CD4-positive, CD25-positive, alpha-beta regulatory T cell (primary cell): ENCODE measurements around the gene PCA3. TPM values are rescaled to one million over a fixed set of nuclear protein-coding genes. Genes with fewer than 3 reads are reported as not detected.

Source experiments
- ATAC-seq, 2 donors: fragments of 150-1000 bp; cut with Tn5 transposase; one replicate each; pipeline ENCODE4 v1.10.0; 2021; ENCODE audit warnings: low read depth in 2 of 2, moderate number of reproducible peaks in 2 of 2, moderate library complexity in 1 of 2
- DNase-seq, 3 donors: peaks; one replicate each; pipeline versions ENCODE4 v3.0.0 to v3.0.0-alpha.2; 2012 to 2022; ENCODE audit warnings: mixed read lengths in 1 of 3
- H3K27ac ChIP-seq: one replicate; pipeline ENCODE4 v1.7.0; 2013; ENCODE audit warnings: mild to moderate bottlenecking, low read length; ENCODE audit not compliant: insufficient read depth, poor library complexity, severe bottlenecking
- H3K27me3 ChIP-seq: one replicate; pipeline ENCODE4 v1.7.0; 2013; ENCODE audit warnings: low read length; ENCODE audit not compliant: control insufficient read depth, insufficient read depth
- H3K36me3 ChIP-seq: one replicate; pipeline ENCODE4 v1.7.0; 2013; ENCODE audit warnings: mild to moderate bottlenecking, low read length, moderate library complexity; ENCODE audit not compliant: control insufficient read depth, insufficient read depth
- H3K4me1 ChIP-seq: 2 replicates; pipeline ENCODE4 v1.7.0; 2013; ENCODE audit warnings: mild to moderate bottlenecking, low read length; ENCODE audit not compliant: insufficient read depth, control insufficient read depth, poor library complexity, severe bottlenecking
- H3K4me3 ChIP-seq: one replicate; pipeline ENCODE4 v1.7.0; 2013; ENCODE audit warnings: low read depth, mild to moderate bottlenecking, low read length, moderate library complexity
- H3K9me3 ChIP-seq, 2 experiments: 1 replicate in 1 of 2; 2 replicates in 1 of 2; pipeline ENCODE4 v1.7.0; 2013; ENCODE audit warnings: low read length in 2 of 2, mild to moderate bottlenecking in 1 of 2, moderate library complexity in 1 of 2; ENCODE audit not compliant: control insufficient read depth in 2 of 2
- H3K27ac Mint-ChIP-seq, 3 donors: one replicate each; pipeline ENCODE4 v1.8.0; 2020 to 2022; ENCODE audit warnings: mild to moderate bottlenecking in 3 of 3, mixed read lengths in 3 of 3, moderate library complexity in 2 of 3
- H3K27me3 Mint-ChIP-seq: one replicate; pipeline ENCODE4 v1.8.0; 2022; ENCODE audit warnings: mild to moderate bottlenecking, mixed read lengths
- H3K36me3 Mint-ChIP-seq: one replicate; pipeline ENCODE4 v1.8.0; 2020; ENCODE audit warnings: mixed read lengths
- H3K4me1 Mint-ChIP-seq, 4 donors: one replicate each; pipeline ENCODE4 v1.8.0; 2020 to 2022; ENCODE audit warnings: mixed read lengths in 4 of 4, mild to moderate bottlenecking in 1 of 4
- H3K4me3 Mint-ChIP-seq, 4 donors: one replicate each; pipeline ENCODE4 v1.8.0; 2020 to 2022; ENCODE audit warnings: mild to moderate bottlenecking in 4 of 4, mixed read lengths in 4 of 4, moderate library complexity in 3 of 4
- H3K9me3 Mint-ChIP-seq, 7 donors: one replicate each; pipeline ENCODE4 v1.8.0; 2020 to 2022; ENCODE audit warnings: mixed read lengths in 7 of 7, mild to moderate bottlenecking in 3 of 7, moderate library complexity in 2 of 7
- polyA plus RNA-seq, 4 donors: library from polyadenylated mRNA; unstranded; fragments of 300-500 nt; fragmentation: Illumina TruSeq; gene quantifications; one replicate each; pipeline ENCODE4 v1.2.3, GENCODE V29; 2021
- total RNA-seq: library from RNA; stranded (reverse); gene quantifications from one replicate; pipeline ENCODE4 v1.2.3, GENCODE V29; 2022

Gene PCA3
- total and polyA plus RNA-seq, 5 donors from 2014 or later, result not detected

DNA sequence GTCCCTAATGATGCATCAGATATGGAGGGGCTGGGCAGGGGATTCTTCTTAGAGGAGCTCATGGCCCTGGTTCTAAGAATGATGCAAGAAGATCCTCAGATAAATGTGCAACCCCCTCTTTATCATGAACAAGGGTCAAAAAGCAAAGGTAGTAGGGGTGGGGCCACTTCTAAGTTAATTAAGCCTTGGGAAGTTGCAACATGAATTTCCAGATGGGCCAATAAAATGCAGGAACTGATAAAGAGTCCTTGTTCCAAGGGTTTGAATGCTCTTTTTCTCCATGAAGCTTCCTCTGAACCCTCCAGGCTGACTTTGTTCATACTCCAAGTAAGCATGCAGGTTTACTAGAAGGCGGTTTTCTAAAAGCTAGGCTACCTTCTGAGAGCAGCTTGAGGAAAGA is 25.6 kb downstream of the PCA3 start:
- H3K27me3 Mint-ChIP-seq, result no peaks in the 10 kb centered on the region
- H3K9me3 Mint-ChIP-seq, result peaks cover 0 to 4% (median 0%) of the 10 kb centered on the region in 7 donors
- H3K4me1 Mint-ChIP-seq, result no peaks in the 10 kb centered on the region
- no peaks in the 10 kb centered on the region for H3K9me3 ChIP-seq
- ATAC-seq (no peak), DNase-seq (no peak)
- no peaks in the 10 kb centered on the region for H3K27me3 ChIP-seq
- H3K36me3 ChIP-seq, result no peaks in the 10 kb centered on the region
- H3K4me3 ChIP-seq, result no peak overlapping the region
- H3K36me3 Mint-ChIP-seq, result no peaks in the 10 kb centered on the region
- H3K27ac Mint-ChIP-seq, result no peak overlapping the region
- no peaks in the 10 kb centered on the region for H3K4me1 ChIP-seq
- H3K4me3 Mint-ChIP-seq, result no peak overlapping the region
- no peak overlapping the region for H3K27ac ChIP-seq

DNA sequence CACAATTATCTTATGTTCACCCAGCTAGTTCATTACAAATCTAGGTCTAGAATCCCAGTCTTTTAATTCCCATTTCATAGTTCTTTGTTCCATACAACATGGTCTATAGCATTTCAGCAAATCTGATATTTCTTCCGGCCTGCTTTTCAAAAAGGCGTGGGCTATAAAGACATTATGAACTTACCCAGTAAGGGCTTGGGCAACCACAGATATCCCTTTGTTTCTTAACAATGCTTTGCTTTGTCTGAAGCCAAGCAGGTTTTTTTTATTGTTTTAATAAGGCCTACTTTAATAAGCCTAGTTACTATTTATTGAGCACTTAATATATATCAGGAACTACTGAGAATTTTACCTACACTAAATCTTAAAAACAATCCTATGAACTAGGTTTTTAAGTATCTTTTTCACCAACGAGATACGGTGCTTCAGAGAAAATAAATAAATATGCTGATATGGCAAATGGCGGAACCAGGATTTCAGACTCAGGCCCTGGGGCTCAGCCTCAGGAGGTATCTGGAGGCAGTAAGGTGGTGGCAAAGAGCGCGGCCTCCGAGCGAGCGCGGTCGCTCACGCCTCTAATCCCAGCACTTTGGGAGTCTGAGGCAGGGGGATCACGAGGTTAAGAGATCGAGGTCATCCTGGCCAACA is 29.7 kb downstream of the PCA3 start:
- Mint-ChIP-seq H3K27me3 (no peaks in the 10 kb centered on the region), H3K9me3 (peaks cover 0 to 2% (median 0%) of the 10 kb centered on the region in 7 donors), H3K36me3 (no peaks in the 10 kb centered on the region), H3K4me1 (no peaks in the 10 kb centered on the region), H3K4me3 (no peak overlapping the region), H3K27ac (no peak overlapping the region)
- H3K27me3 ChIP-seq, result no peaks in the 10 kb centered on the region
- H3K36me3 ChIP-seq, result no peaks in the 10 kb centered on the region
- no peaks in the 10 kb centered on the region for H3K9me3 ChIP-seq
- no peak overlapping the region for H3K27ac ChIP-seq
- H3K4me3 ChIP-seq, result no peak overlapping the region
- no peak for ATAC-seq
- no peaks in the 10 kb centered on the region for H3K4me1 ChIP-seq
- DNase-seq, result no peak

DNA sequence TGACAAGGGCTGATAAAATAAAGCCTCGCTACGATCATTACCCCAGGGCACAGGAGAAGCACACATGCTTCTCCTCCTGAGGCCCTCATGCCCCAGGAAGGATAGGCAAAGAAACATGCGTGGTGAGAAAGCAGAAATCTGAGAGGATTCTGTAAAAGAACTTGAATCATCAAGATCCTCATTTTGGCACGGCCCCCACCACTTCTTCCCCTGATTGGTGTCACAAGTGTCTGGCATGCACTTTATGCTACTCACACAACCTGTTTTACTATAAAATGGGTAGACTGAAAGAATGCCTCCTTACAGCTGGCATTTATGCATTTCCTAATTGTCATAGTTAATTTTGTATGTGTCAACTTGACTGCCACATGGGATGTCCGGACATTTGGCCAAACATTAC is 32.1 kb downstream of the PCA3 start:
- Mint-ChIP-seq H3K9me3 (peaks cover 0 to 1% (median 0%) of the 10 kb centered on the region in 7 donors), H3K4me1 (peaks cover 0 to 4% (median 0%) of the 10 kb centered on the region in 4 donors)
- no peaks in the 10 kb centered on the region for H3K9me3 ChIP-seq

DNA sequence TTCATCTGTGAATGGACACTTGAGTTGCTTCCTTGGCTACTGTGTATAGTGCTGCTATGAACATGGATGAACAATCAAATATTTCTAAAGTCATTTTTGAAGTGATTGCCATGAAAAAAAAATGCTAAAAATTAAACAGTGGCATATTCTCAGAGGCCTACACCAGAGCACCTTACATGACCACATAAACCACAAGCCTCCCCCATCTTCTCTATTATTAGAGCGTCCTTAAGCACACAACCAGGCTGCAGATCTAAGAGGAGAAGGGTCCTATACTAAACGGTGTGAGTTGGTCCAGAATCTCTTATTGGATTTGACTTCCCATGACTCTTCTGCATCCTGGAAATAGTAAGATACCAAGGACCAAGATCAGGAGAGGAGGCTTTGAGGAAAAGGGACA is 34.3 kb downstream of the PCA3 start:
- Mint-ChIP-seq H3K27me3 (no peaks in the 10 kb centered on the region), H3K27ac (no peak overlapping the region), H3K4me1 (peaks cover 0 to 4% (median 0%) of the 10 kb centered on the region in 4 donors), H3K4me3 (no peak overlapping the region), H3K36me3 (no peaks in the 10 kb centered on the region), H3K9me3 (no peaks in the 10 kb centered on the region)
- Histone ChIP-seq H3K36me3 (no peaks in the 10 kb centered on the region), H3K9me3 (no peaks in the 10 kb centered on the region), H3K4me3 (no peak overlapping the region), H3K27ac (no peak overlapping the region), H3K4me1 (no peaks in the 10 kb centered on the region), H3K27me3 (no peaks in the 10 kb centered on the region)
- no peak for ATAC-seq
- DNase-seq, result no peak

More for the DNA sequence above, 32.1 kb downstream of the PCA3 start:
- H3K36me3 Mint-ChIP-seq, result no peaks in the 10 kb centered on the region
- H3K27me3 Mint-ChIP-seq, result no peaks in the 10 kb centered on the region
- Histone ChIP-seq H3K4me1 (no peaks in the 10 kb centered on the region), H3K27ac (no peak overlapping the region), H3K27me3 (no peaks in the 10 kb centered on the region), H3K36me3 (no peaks in the 10 kb centered on the region), H3K4me3 (no peak overlapping the region)
- no peak overlapping the region for H3K4me3 Mint-ChIP-seq
- H3K27ac Mint-ChIP-seq, result no peak overlapping the region
- ATAC-seq (no peak), DNase-seq (no peak)

DNA sequence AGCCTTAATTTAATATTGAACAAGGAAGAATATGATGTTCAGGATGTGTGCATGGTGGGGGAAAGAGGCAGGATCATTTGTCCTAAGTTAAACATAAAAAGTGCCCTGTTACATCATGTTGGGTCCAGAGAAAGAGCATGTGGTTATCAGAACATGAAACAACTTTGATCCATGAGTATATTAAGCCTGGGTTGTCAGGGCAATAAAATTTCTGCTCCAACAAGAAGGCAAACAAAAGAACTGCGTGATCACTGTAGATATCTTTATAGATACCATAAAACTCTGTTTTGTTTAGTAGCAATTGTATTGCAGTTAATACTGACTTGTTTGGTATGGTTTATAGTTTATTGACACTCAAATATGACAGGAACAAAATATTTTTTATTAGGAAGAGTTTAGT is 35.2 kb downstream of the PCA3 start:
- no peak for DNase-seq
- Histone ChIP-seq H3K4me3 (no peak overlapping the region), H3K27ac (no peak overlapping the region)

DNA sequence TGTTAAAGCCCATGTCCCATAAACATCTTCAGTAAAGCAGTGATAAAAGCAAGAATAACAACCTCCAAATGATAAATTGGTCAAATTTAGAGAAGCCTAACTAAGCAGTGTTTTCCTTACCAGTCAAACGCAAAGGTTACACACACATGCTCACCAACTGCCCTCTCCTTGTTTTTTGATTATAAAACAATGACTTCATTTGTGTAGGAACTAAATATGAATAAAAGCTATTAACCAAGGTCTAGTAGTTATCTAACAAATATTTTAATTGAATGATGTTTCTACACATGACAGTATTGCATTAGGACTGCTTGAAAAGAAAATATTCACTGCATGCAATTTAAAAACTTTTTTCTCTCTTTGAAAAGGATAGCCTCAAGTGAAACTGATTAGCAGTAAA is 36.7 kb downstream of the PCA3 start:
- ATAC-seq, result no peak
- no peaks in the 10 kb centered on the region for H3K36me3 Mint-ChIP-seq
- no peaks in the 10 kb centered on the region for H3K9me3 Mint-ChIP-seq
- no peak overlapping the region for H3K27ac ChIP-seq
- H3K4me3 Mint-ChIP-seq, result no peak overlapping the region
- no peak overlapping the region for H3K27ac Mint-ChIP-seq
- no peak overlapping the region for H3K4me3 ChIP-seq
- H3K27me3 ChIP-seq, result no peaks in the 10 kb centered on the region
- H3K27me3 Mint-ChIP-seq, result no peaks in the 10 kb centered on the region
- no peak for DNase-seq
- peaks cover 0 to 4% (median 0%) of the 10 kb centered on the region in 4 donors for H3K4me1 Mint-ChIP-seq
- no peaks in the 10 kb centered on the region for H3K36me3 ChIP-seq
- H3K4me1 ChIP-seq, result no peaks in the 10 kb centered on the region
- H3K9me3 ChIP-seq, result no peaks in the 10 kb centered on the region

More for the DNA sequence above, 35.2 kb downstream of the PCA3 start:
- no peaks in the 10 kb centered on the region for H3K27me3 Mint-ChIP-seq
- H3K27me3 ChIP-seq, result no peaks in the 10 kb centered on the region
- no peaks in the 10 kb centered on the region for H3K36me3 Mint-ChIP-seq
- no peak overlapping the region for H3K27ac Mint-ChIP-seq
- H3K4me1 ChIP-seq, result no peaks in the 10 kb centered on the region
- H3K9me3 ChIP-seq, result no peaks in the 10 kb centered on the region
- H3K4me3 Mint-ChIP-seq, result no peak overlapping the region
- no peaks in the 10 kb centered on the region for H3K9me3 Mint-ChIP-seq
- no peak for ATAC-seq
- peaks cover 0 to 4% (median 0%) of the 10 kb centered on the region in 4 donors for H3K4me1 Mint-ChIP-seq
- H3K36me3 ChIP-seq, result no peaks in the 10 kb centered on the region

DNA sequence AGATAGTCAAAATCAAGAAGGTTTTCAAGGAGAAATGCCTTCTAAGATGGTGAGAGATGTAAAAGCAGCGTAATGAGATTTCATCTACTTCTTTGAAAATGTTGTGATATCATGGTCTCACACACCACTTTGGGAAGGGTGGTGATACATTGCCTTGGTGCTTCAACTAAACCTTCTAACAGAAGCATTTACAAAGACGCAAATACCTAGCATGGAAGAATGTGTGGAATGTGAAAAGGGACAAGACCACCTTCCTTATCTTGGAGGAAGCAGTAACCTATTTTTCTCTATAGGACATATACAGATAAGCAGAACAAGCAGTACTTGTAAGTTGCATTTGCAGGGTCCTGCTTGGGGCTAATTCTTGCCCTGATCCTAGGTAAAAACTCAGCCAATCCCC is 38.8 kb downstream of the PCA3 start:
- DNase-seq, result no peak
- no peak for ATAC-seq
- H3K36me3 Mint-ChIP-seq, result no peaks in the 10 kb centered on the region
- H3K4me1 ChIP-seq, result no peaks in the 10 kb centered on the region
- H3K4me1 Mint-ChIP-seq, result peaks cover 0 to 4% (median 0%) of the 10 kb centered on the region in 4 donors
- H3K4me3 ChIP-seq, result no peak overlapping the region
- no peaks in the 10 kb centered on the region for H3K9me3 ChIP-seq
- H3K27ac ChIP-seq, result no peak overlapping the region
- H3K4me3 Mint-ChIP-seq, result no peak overlapping the region
- no peaks in the 10 kb centered on the region for H3K27me3 Mint-ChIP-seq
- no peaks in the 10 kb centered on the region for H3K27me3 ChIP-seq
- no peak overlapping the region for H3K27ac Mint-ChIP-seq
- no peaks in the 10 kb centered on the region for H3K9me3 Mint-ChIP-seq
- H3K36me3 ChIP-seq, result no peaks in the 10 kb centered on the region

DNA sequence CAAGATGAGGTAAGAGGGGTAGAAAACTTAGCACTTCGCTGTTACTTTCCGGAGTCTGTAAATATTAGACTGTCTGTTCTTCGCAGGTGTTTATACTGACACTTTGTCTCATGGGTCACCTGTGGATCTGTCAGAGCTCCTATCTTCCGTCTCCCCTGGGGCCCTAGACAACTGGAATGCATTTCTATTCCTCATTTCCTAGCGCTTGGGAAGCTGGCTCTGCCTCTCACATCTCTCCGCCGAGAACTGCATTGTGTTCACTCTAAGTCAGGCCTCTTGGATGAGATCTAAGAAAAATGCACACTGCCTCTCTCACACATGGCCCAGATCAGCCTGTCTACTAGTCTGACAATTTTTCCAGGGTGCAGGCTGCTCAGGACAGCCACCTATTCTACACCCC is 39.5 kb downstream of the PCA3 start:
- Histone ChIP-seq H3K36me3 (no peaks in the 10 kb centered on the region), H3K4me3 (no peak overlapping the region), H3K27me3 (peaks cover under 1% of the 10 kb centered on the region), H3K27ac (no peak overlapping the region), H3K4me1 (no peaks in the 10 kb centered on the region), H3K9me3 (no peaks in the 10 kb centered on the region)
- no peaks in the 10 kb centered on the region for H3K27me3 Mint-ChIP-seq
- ATAC-seq (no peak), DNase-seq (no peak)
- peaks cover 0 to 4% (median 0%) of the 10 kb centered on the region in 4 donors for H3K4me1 Mint-ChIP-seq
- no peak overlapping the region for H3K27ac Mint-ChIP-seq
- H3K9me3 Mint-ChIP-seq, result no peaks in the 10 kb centered on the region
- no peak overlapping the region for H3K4me3 Mint-ChIP-seq
- no peaks in the 10 kb centered on the region for H3K36me3 Mint-ChIP-seq
